KMS-11 (cell line): ENCODE data around the gene ADCY3.

Experiments
- H2AFZ ChIP-seq: fragments of 200-600 bp; sonication (generic); 2 replicates; pipeline ENCODE4 v1.6.1; 2016; ENCODE audit warnings: antibody characterized with exemption, mixed run types, low read depth
- H3K27ac ChIP-seq: fragments of 200-600 bp; sonication (generic); 2 replicates; pipeline ENCODE4 v1.6.1; 2016; ENCODE audit warnings: mild to moderate bottlenecking, mixed run types
- H3K27me3 ChIP-seq: fragments of 200-600 bp; sonication (generic); 2 replicates; pipeline ENCODE4 v1.6.1; 2017; ENCODE audit warnings: mild to moderate bottlenecking, low read depth, mixed run types, moderate library complexity; ENCODE audit not compliant: insufficient read depth
- H3K36me3 ChIP-seq: fragments of 200-600 bp; sonication (generic); 2 replicates; pipeline ENCODE4 v1.6.1; 2017; ENCODE audit warnings: mild to moderate bottlenecking, mixed run types; ENCODE audit not compliant: insufficient read depth
- H3K4me1 ChIP-seq: fragments of 200-600 bp; sonication (generic); 2 replicates; pipeline ENCODE4 v1.6.1; 2016; ENCODE audit warnings: mild to moderate bottlenecking, low read depth, mixed run types; ENCODE audit not compliant: poor library complexity, severe bottlenecking
- H3K4me2 ChIP-seq: fragments of 200-600 bp; sonication (generic); 2 replicates; pipeline ENCODE4 v1.7.0; 2016; ENCODE audit warnings: mild to moderate bottlenecking, mixed run types
- H3K4me3 ChIP-seq: fragments of 200-600 bp; sonication (generic); IDR thresholded peaks from 2 replicates; pipeline ENCODE4 v1.6.1; 2017; ENCODE audit warnings: low read depth, low read length, mixed read lengths; ENCODE audit not compliant: insufficient read depth
- H3K79me2 ChIP-seq: fragments of 200-600 bp; sonication (generic); 2 replicates; pipeline ENCODE4 v1.6.1; 2016; ENCODE audit warnings: low read depth, mixed run types; ENCODE audit not compliant: insufficient read depth
- H3K9ac ChIP-seq: fragments of 200-600 bp; sonication (generic); 2 replicates; pipeline ENCODE4 v1.6.1; 2016; ENCODE audit warnings: mild to moderate bottlenecking, mixed run types
- H4K20me1 ChIP-seq: fragments of 200-600 bp; sonication (generic); 2 replicates; pipeline ENCODE4 v1.6.1; 2016; ENCODE audit warnings: mild to moderate bottlenecking, mixed run types; ENCODE audit not compliant: insufficient read depth
- TF ChIP-seq, protein P1 (sequence below): fragments of 200-600 bp; sonication (generic); conservative IDR thresholded peaks from 2 replicates; pipeline ENCODE4 v1.6.1; 2017; ENCODE audit warnings: low read depth, mild to moderate bottlenecking, antibody characterized with exemption, low read length, moderate library complexity, mixed read lengths

ADCY3 gene

DNA sequence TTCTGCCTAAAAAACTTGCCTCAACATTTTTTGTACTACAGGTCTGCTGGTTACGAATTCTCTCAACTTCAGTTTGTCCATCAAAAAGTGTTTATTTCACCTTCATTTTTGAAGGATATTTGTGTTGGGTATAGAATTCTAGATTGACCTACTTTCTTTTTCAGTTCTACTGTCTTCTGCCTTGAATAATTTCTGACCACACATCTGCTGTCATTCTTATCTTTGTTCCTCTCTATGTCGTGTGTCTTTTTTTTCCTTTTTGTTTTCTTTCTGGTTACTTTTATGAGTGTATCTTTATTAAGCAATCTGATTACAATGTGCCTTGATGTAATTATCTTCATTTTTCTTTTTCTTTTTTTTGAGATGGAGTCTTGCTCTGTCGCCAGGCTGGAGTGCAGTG is 25.3 kb downstream of the ADCY3 start:
- H3K27me3 ChIP-seq = no peaks in the 10 kb centered on the region
- TF ChIP-seq, protein P1, sequence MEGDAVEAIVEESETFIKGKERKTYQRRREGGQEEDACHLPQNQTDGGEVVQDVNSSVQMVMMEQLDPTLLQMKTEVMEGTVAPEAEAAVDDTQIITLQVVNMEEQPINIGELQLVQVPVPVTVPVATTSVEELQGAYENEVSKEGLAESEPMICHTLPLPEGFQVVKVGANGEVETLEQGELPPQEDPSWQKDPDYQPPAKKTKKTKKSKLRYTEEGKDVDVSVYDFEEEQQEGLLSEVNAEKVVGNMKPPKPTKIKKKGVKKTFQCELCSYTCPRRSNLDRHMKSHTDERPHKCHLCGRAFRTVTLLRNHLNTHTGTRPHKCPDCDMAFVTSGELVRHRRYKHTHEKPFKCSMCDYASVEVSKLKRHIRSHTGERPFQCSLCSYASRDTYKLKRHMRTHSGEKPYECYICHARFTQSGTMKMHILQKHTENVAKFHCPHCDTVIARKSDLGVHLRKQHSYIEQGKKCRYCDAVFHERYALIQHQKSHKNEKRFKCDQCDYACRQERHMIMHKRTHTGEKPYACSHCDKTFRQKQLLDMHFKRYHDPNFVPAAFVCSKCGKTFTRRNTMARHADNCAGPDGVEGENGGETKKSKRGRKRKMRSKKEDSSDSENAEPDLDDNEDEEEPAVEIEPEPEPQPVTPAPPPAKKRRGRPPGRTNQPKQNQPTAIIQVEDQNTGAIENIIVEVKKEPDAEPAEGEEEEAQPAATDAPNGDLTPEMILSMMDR = no peak
- no peaks in the 10 kb centered on the region for H3K36me3 ChIP-seq
- H3K27ac ChIP-seq = no peak overlapping the region
- H3K4me2 ChIP-seq = no peak overlapping the region
- H3K4me1 ChIP-seq = no peaks in the 10 kb centered on the region
- no peak overlapping the region for H2AFZ ChIP-seq
- no peaks in the 10 kb centered on the region for H3K79me2 ChIP-seq
- no peaks in the 10 kb centered on the region for H4K20me1 ChIP-seq
- no peak overlapping the region for H3K4me3 ChIP-seq
- no peak overlapping the region for H3K9ac ChIP-seq

DNA sequence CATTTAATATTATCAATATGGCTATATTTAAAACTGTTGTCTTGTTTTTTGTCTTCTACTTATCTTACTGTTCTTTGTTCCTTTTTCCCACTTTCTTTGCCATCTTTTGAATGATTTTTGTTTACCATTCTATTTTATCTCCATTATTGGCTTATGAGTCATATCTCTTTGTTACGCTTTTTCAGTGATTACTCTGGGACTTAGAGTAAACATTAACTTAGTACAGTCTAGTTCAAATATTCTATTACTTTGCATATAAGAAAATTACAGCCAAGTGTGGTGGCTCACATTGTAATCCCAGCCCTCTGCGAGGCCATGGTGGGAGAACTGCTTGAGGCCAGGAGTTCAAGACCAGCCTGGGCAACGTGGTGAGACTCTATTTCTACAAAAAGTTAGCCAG is 26.1 kb downstream of the ADCY3 start:
- H3K4me2 ChIP-seq = no peak overlapping the region
- TF ChIP-seq, protein P1 = no peak
- H3K79me2 ChIP-seq = no peaks in the 10 kb centered on the region
- no peaks in the 10 kb centered on the region for H3K36me3 ChIP-seq
- H3K9ac ChIP-seq = no peak overlapping the region
- H3K27ac ChIP-seq = no peak overlapping the region
- H4K20me1 ChIP-seq = no peaks in the 10 kb centered on the region
- H3K27me3 ChIP-seq = no peaks in the 10 kb centered on the region
- no peaks in the 10 kb centered on the region for H3K4me1 ChIP-seq
- no peak overlapping the region for H2AFZ ChIP-seq
- no peak overlapping the region for H3K4me3 ChIP-seq

DNA sequence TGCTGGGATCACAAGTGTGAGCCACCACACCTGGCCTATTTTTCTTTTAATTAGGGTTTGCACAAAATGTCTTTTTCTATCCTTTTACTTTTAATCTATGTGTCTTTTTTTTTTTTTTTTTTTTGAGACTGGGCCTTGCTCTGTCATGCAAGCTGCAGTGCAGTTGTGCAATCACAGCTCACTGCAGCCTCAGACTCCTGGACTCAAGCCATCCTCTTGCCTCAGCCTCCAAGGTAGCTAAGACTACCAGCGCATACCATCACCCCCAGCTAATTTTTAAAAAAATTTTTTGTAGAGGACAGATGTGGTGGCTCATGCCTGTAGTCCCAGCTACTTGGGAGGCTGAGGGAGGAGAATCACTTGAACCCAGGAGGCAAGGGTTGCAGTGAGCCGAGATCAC is 27.1 kb downstream of the ADCY3 start:
- no peak overlapping the region for H3K4me3 ChIP-seq
- H3K9ac ChIP-seq = no peak overlapping the region
- H3K36me3 ChIP-seq = no peaks in the 10 kb centered on the region
- no peak overlapping the region for H3K27ac ChIP-seq
- H3K27me3 ChIP-seq = no peaks in the 10 kb centered on the region
- no peak overlapping the region for H2AFZ ChIP-seq
- H4K20me1 ChIP-seq = no peaks in the 10 kb centered on the region
- H3K4me2 ChIP-seq = no peak overlapping the region
- no peaks in the 10 kb centered on the region for H3K4me1 ChIP-seq
- TF ChIP-seq, protein P1 = no peak
- no peaks in the 10 kb centered on the region for H3K79me2 ChIP-seq

DNA sequence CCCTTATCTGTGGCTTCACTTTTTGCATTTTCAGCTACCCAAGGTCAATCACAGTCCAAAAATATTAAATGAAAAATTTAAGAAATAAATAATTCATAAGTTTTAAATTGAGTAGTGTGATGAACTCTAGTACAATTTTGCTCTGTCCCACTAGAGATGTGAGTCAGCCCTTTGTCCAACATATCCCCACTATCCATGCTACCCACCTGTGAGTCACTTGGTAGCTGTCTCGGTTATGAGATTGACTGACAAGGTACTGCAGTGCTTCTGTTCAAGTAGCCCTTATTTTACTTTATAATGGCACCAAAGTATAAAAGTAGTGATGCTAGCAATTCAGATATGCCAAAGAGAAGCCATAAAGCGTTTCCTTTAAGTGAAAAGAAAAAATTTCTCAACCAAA is 28.8 kb downstream of the ADCY3 start:
- TF ChIP-seq, protein P1 = no peak
- Histone ChIP-seq H3K4me2 (no peak overlapping the region), H4K20me1 (no peaks in the 10 kb centered on the region), H3K36me3 (no peaks in the 10 kb centered on the region), H2AFZ (no peak overlapping the region), H3K9ac (no peak overlapping the region), H3K27ac (no peak overlapping the region), H3K4me3 (no peak overlapping the region), H3K4me1 (no peaks in the 10 kb centered on the region), H3K79me2 (no peaks in the 10 kb centered on the region), H3K27me3 (no peaks in the 10 kb centered on the region)
